ENCODE data around the gene CDC42SE2. TPM values are rescaled to one million over a fixed set of nuclear protein-coding genes. Genes with fewer than 3 reads are reported as not detected.

CDC42SE2 gene
- polyA plus RNA-seq, 4 donors: 36.0 to 60.3 (median 55.0) TPM

DNA sequence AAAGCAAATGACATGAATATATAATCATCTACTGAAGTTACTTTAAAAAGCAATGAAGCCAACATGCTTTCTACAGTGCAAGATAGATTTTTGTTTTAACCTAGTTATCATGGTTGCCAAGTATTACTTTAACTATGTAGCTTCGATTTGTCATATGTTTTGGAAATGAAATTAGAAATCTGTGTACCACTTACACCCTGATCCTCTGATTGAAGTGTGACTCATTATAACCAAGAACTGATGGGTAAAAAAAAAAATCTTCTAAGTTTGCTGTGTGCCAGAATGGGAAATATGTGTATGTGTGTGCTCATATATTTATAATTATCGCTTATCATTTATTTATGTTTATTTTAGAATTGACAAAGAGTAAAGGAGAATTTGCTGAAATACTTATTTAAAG is 9.1 kb upstream of the CDC42SE2 start:
- DNase-seq (no peak), FAIRE-seq (no peak)
- Histone ChIP-seq H3K27ac (ENCODE audit: low read depth in 1 of 3, low read length in 2 of 3) (no peak overlapping the region), H3K4me1 (ENCODE audit: control insufficient read depth in 3 of 3, insufficient read depth in 2 of 3, low read depth in 1 of 3, low read length in 2 of 3) (peaks cover 0 to 5% (median 2%) of the 10 kb centered on the region in 3 donors), H3K36me3 (ENCODE audit: control insufficient read depth in 3 of 3, insufficient read depth in 2 of 3, low read depth in 1 of 3, low read length in 3 of 3) (peaks cover 0 to 2% (median 0%) of the 10 kb centered on the region in 3 donors), H3K27me3 (ENCODE audit: control insufficient read depth in 3 of 3, insufficient read depth in 3 of 3, low read length in 3 of 3) (no peaks in the 10 kb centered on the region), H3K4me3 (ENCODE audit: low read depth in 1 of 3, low read length in 3 of 3) (no peak overlapping the region), H3K9me3 (ENCODE audit: control insufficient read depth in 2 of 2, insufficient read depth in 1 of 2, low read depth in 1 of 2, low read length in 1 of 2) (no peaks in the 10 kb centered on the region)
- 72 to 83% (median 80%) methylated on average over 2 of the region's 2 CpGs for WGBS, 3 donors

DNA sequence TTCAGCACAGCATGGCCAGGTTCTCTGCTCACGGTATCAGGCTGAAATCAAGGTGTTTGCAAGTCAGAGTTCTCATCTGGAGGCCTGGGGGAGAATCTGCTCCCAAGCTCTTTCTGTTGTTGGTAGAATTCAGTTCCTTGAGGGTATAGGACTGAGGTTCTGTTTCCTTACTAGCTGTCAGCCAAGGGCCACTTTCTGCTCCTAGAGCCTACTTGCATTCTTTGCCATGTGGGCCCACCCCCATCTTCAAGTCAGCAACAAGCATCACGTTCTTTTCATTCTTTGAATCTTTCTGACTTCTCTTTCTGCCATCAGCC is 7.4 kb upstream of the CDC42SE2 start:
- Histone ChIP-seq H3K27me3 (ENCODE audit: control insufficient read depth in 3 of 3, insufficient read depth in 3 of 3, low read length in 3 of 3) (no peaks in the 10 kb centered on the region), H3K4me3 (ENCODE audit: low read depth in 1 of 3, low read length in 3 of 3) (no peak overlapping the region), H3K4me1 (ENCODE audit: control insufficient read depth in 3 of 3, insufficient read depth in 2 of 3, low read depth in 1 of 3, low read length in 2 of 3) (peaks cover 0 to 5% (median 2%) of the 10 kb centered on the region in 3 donors), H3K9me3 (ENCODE audit: control insufficient read depth in 2 of 2, insufficient read depth in 1 of 2, low read depth in 1 of 2, low read length in 1 of 2) (no peaks in the 10 kb centered on the region), H3K27ac (ENCODE audit: low read depth in 1 of 3, low read length in 2 of 3) (peak overlapping the region in 2 of 3 donors; percentile 34 to 91), H3K36me3 (ENCODE audit: control insufficient read depth in 3 of 3, insufficient read depth in 2 of 3, low read depth in 1 of 3, low read length in 3 of 3) (peaks cover 0 to 2% (median 0%) of the 10 kb centered on the region in 3 donors)
- FAIRE-seq (no peak), DNase-seq (no peak)
- WGBS, 3 donors: 76 to 86% (median 84%) methylated on average over 2 of the region's 2 CpGs

DNA sequence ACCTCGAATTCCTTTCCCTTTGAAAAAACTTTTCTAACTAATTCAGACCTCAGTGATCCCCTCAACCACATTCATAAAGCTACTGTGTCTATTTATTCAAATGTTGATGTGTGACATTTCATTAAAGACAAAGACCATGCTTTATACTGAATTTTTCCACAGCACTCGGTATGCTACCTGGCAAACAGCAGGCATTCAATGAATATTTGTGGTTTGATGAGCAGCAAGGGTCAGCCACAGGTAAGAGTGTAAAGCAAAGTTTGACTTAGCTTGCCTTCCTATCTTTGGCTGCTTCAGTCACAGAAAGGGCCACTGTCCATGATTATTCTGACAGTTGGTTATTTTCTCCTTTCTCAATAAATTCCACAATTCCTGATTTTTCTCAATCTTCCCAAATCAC is 5.1 kb upstream of the CDC42SE2 start:
- Histone ChIP-seq H3K27ac (ENCODE audit: low read depth in 1 of 3, low read length in 2 of 3) (peak overlapping the region in 2 of 3 donors; percentile 57 to 78), H3K4me1 (ENCODE audit: control insufficient read depth in 3 of 3, insufficient read depth in 2 of 3, low read depth in 1 of 3, low read length in 2 of 3) (peaks cover 0 to 5% (median 2%) of the 10 kb centered on the region in 3 donors), H3K36me3 (ENCODE audit: control insufficient read depth in 3 of 3, insufficient read depth in 2 of 3, low read depth in 1 of 3, low read length in 3 of 3) (peaks cover 0 to 2% (median 0%) of the 10 kb centered on the region in 3 donors), H3K4me3 (ENCODE audit: low read depth in 1 of 3, low read length in 3 of 3) (no peak overlapping the region), H3K27me3 (ENCODE audit: control insufficient read depth in 3 of 3, insufficient read depth in 3 of 3, low read length in 3 of 3) (no peaks in the 10 kb centered on the region), H3K9me3 (ENCODE audit: control insufficient read depth in 2 of 2, insufficient read depth in 1 of 2, low read depth in 1 of 2, low read length in 1 of 2) (no peaks in the 10 kb centered on the region)
- WGBS, 3 donors: 71 to 78% (median 77%) methylated on average over 2 of the region's 2 CpGs
- no peak for FAIRE-seq
- no peak for DNase-seq

DNA sequence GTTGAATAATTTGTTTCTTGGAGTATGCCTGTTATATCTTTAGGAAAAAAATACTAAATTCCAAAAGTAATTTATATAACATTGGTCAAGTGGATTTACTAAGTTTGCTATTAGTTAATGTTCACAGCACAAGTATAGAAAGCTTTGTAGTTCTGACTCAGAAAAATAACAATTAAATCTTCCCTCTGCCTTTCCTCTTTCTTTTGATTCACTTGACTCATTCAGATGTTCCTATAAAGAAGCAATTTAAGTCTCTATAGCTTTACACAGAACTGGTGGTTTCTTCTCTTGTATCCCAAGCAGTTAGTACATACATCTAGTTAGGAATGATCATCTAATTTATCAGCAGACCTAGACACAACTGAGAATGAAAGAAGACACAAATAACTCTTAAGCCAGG is 4.5 kb upstream of the CDC42SE2 start:
- H3K9me3 ChIP-seq (ENCODE audit: control insufficient read depth in 2 of 2, insufficient read depth in 1 of 2, low read depth in 1 of 2, low read length in 1 of 2): no peaks in the 10 kb centered on the region
- H3K36me3 ChIP-seq (ENCODE audit: control insufficient read depth in 3 of 3, insufficient read depth in 2 of 3, low read depth in 1 of 3, low read length in 3 of 3): peaks cover 0 to 2% (median 0%) of the 10 kb centered on the region in 3 donors
- peak overlapping the region in 1 of 3 donors; percentile 20 for H3K27ac ChIP-seq (ENCODE audit: low read depth in 1 of 3, low read length in 2 of 3)
- peaks cover 0 to 5% (median 2%) of the 10 kb centered on the region in 3 donors for H3K4me1 ChIP-seq (ENCODE audit: control insufficient read depth in 3 of 3, insufficient read depth in 2 of 3, low read depth in 1 of 3, low read length in 2 of 3)
- H3K27me3 ChIP-seq (ENCODE audit: control insufficient read depth in 3 of 3, insufficient read depth in 3 of 3, low read length in 3 of 3): no peaks in the 10 kb centered on the region
- H3K4me3 ChIP-seq (ENCODE audit: low read depth in 1 of 3, low read length in 3 of 3): no peak overlapping the region
- DNase-seq: no peak
- no peak for FAIRE-seq

DNA sequence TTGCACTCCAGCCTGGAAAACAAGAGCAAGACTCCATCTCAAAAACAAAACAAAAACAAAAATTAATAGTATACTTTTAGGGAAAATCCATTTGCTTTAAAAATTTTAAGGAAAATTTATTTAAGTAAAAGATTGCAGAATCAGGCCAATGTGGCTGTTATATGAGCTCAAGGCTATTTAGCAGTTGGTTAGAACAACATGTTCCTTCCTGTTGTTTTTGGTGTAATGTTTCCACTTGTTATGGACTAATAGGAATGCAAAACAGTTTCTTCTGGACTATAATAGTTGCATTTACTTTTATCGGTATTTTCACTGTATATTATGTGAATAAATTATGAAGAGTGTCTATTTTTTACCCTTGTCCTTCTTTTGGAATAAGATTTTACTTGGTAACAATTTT is 3.0 kb upstream of the CDC42SE2 start:
- no peaks in the 10 kb centered on the region for H3K9me3 ChIP-seq (ENCODE audit: control insufficient read depth in 2 of 2, insufficient read depth in 1 of 2, low read depth in 1 of 2, low read length in 1 of 2)
- WGBS, 3 donors: 85 to 86% (median 86%) methylated on average over 1 of the region's 1 CpG
- H3K27me3 ChIP-seq (ENCODE audit: control insufficient read depth in 3 of 3, insufficient read depth in 3 of 3, low read length in 3 of 3): no peaks in the 10 kb centered on the region
- DNase-seq: no peak
- H3K36me3 ChIP-seq (ENCODE audit: control insufficient read depth in 3 of 3, insufficient read depth in 2 of 3, low read depth in 1 of 3, low read length in 3 of 3): peaks cover 0 to 2% (median 0%) of the 10 kb centered on the region in 3 donors
- H3K4me3 ChIP-seq (ENCODE audit: low read depth in 1 of 3, low read length in 3 of 3): no peak overlapping the region
- FAIRE-seq: no peak
- peaks cover 0 to 5% (median 2%) of the 10 kb centered on the region in 3 donors for H3K4me1 ChIP-seq (ENCODE audit: control insufficient read depth in 3 of 3, insufficient read depth in 2 of 3, low read depth in 1 of 3, low read length in 2 of 3)
- no peak overlapping the region for H3K27ac ChIP-seq (ENCODE audit: low read depth in 1 of 3, low read length in 2 of 3)

DNA sequence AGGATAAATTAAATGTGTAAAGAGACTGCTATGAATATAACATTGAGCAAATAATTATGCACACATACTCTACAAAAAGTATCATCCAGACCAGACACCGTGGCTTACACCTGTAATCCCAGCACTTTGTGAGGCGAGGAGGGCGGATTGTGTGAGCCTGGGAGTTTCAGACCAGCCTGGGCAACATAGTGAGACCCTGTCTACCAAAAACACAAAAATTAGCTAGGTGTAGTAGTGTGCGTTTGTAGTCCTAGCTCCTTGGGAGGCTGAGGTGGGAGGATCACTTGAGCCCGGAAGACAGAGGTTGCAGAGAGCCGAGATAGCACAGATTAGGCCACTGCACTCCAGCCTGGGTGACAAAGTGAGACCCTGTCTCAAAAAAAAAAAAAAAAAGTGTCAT is 2.4 kb upstream of the CDC42SE2 start:
- no peaks in the 10 kb centered on the region for H3K9me3 ChIP-seq (ENCODE audit: control insufficient read depth in 2 of 2, insufficient read depth in 1 of 2, low read depth in 1 of 2, low read length in 1 of 2)
- no peak for FAIRE-seq
- peaks cover 0 to 5% (median 2%) of the 10 kb centered on the region in 3 donors for H3K4me1 ChIP-seq (ENCODE audit: control insufficient read depth in 3 of 3, insufficient read depth in 2 of 3, low read depth in 1 of 3, low read length in 2 of 3)
- no peaks in the 10 kb centered on the region for H3K27me3 ChIP-seq (ENCODE audit: control insufficient read depth in 3 of 3, insufficient read depth in 3 of 3, low read length in 3 of 3)
- no peak for DNase-seq
- H3K27ac ChIP-seq (ENCODE audit: low read depth in 1 of 3, low read length in 2 of 3): peak overlapping the region in 1 of 3 donors; percentile 64
- H3K36me3 ChIP-seq (ENCODE audit: control insufficient read depth in 3 of 3, insufficient read depth in 2 of 3, low read depth in 1 of 3, low read length in 3 of 3): peaks cover 0 to 2% (median 2%) of the 10 kb centered on the region in 3 donors
- WGBS, 3 donors: 94 to 95% (median 95%) methylated on average over 6 of the region's 6 CpGs
- H3K4me3 ChIP-seq (ENCODE audit: low read depth in 1 of 3, low read length in 3 of 3): no peak overlapping the region

DNA sequence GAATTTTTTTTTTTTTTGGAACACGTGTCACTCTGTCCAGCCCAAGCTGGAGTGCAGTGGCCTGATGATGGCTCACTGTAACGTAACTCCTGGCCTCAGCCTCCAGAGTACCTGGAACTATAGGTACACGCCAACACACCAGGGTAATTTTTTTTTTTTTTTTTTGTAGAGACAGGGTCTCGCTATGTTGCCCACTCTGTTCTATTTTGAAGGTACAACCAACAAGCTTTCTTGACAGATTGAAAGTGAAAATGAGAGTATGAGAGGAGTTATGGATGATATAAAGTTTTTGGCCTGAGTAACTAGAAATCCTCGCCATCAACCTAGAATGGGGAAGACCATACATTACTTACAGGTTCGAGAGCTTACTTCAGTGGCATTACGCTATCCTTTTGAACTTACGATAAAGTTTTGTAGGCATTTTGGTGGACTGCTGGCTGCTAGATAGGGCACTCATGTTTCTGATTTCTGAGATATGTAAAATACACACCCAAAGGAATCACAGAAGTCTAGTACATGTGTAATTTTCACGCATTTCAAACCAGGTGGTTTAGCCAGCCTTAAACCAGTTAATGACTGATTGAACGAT is 806 bp upstream of the CDC42SE2 start:
- H3K9me3 ChIP-seq (ENCODE audit: control insufficient read depth in 2 of 2, insufficient read depth in 1 of 2, low read depth in 1 of 2, low read length in 1 of 2): no peaks in the 10 kb centered on the region
- peaks cover 0 to 3% (median 2%) of the 10 kb centered on the region in 3 donors for H3K36me3 ChIP-seq (ENCODE audit: control insufficient read depth in 3 of 3, insufficient read depth in 2 of 3, low read depth in 1 of 3, low read length in 3 of 3)
- DNase-seq: peak in 1 of 2 donors; percentile 53
- H3K4me1 ChIP-seq (ENCODE audit: control insufficient read depth in 3 of 3, insufficient read depth in 2 of 3, low read depth in 1 of 3, low read length in 2 of 3): peaks cover 0 to 2% (median 2%) of the 10 kb centered on the region in 3 donors
- peak overlapping the region; percentile 76 to 97 (median 90) for H3K4me3 ChIP-seq (ENCODE audit: low read depth in 1 of 3, low read length in 3 of 3)
- H3K27ac ChIP-seq (ENCODE audit: low read depth in 1 of 3, low read length in 2 of 3): peak overlapping the region; percentile 73 to 93 (median 78)
- H3K27me3 ChIP-seq (ENCODE audit: control insufficient read depth in 3 of 3, insufficient read depth in 3 of 3, low read length in 3 of 3): no peaks in the 10 kb centered on the region
- WGBS, 3 donors: 2 to 16% (median 6%) methylated on average over 10 of the region's 10 CpGs
- no peak for FAIRE-seq

DNA sequence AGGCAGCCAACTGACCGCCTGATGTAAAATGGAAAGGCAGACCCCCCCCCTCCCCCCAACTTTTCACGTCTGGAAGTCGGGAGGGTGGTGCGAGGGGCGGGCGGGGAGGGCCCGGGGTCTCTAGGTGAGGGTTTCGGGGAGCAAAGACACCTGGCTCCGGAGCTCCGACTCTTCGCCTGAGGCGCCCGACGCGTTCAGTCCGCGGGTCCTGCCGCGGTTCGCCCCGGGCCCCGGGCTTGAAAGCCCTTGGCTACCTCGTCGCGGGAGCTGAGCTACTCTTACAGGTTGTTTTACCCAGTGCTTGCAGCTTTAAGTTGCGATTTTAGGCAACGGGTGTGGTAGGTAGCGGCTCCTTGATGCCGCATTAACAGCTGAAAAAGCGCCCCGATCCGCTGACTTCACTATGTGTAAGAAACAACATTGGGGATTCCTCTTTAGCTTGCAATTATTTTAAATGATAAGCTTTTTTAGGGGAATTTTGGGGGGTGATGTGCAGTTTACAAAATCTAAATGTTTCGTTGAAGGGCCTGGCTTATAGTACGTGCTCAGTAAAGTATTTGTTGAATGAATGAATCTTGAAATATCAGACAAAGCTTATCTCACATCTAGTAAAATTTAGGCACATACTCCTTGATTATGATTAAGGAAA is 722 bp downstream of the CDC42SE2 start:
- Histone ChIP-seq H3K27me3 (ENCODE audit: control insufficient read depth in 3 of 3, insufficient read depth in 3 of 3, low read length in 3 of 3) (no peaks in the 10 kb centered on the region), H3K27ac (ENCODE audit: low read depth in 1 of 3, low read length in 2 of 3) (peak overlapping the region; percentile 87 to 99 (median 89))
- FAIRE-seq: no peak

More for the DNA sequence above, 722 bp downstream of the CDC42SE2 start:
- 0 to 1% (median 0%) methylated on average over 28 to 34 of the region's 34 CpGs for WGBS, 3 donors
- Histone ChIP-seq H3K36me3 (ENCODE audit: control insufficient read depth in 3 of 3, insufficient read depth in 2 of 3, low read depth in 1 of 3, low read length in 3 of 3) (peaks cover 0 to 3% (median 0%) of the 10 kb centered on the region in 3 donors), H3K4me1 (ENCODE audit: control insufficient read depth in 3 of 3, insufficient read depth in 2 of 3, low read depth in 1 of 3, low read length in 2 of 3) (peaks cover 0 to 2% (median 0%) of the 10 kb centered on the region in 3 donors), H3K4me3 (ENCODE audit: low read depth in 1 of 3, low read length in 3 of 3) (peak overlapping the region; percentile 76 to 98 (median 97)), H3K9me3 (ENCODE audit: control insufficient read depth in 2 of 2, insufficient read depth in 1 of 2, low read depth in 1 of 2, low read length in 1 of 2) (no peaks in the 10 kb centered on the region)
- DNase-seq: peak; percentile 50 to 63

Measured in small intestine (tissue), 7 donors.